ENCODE data around the gene CCDC197. TPM values are rescaled to one million over a fixed set of nuclear protein-coding genes. Genes with fewer than 3 reads are reported as not detected.

Gene CCDC197
- total RNA-seq, 2 donors from 2014 or later = not detected

DNA sequence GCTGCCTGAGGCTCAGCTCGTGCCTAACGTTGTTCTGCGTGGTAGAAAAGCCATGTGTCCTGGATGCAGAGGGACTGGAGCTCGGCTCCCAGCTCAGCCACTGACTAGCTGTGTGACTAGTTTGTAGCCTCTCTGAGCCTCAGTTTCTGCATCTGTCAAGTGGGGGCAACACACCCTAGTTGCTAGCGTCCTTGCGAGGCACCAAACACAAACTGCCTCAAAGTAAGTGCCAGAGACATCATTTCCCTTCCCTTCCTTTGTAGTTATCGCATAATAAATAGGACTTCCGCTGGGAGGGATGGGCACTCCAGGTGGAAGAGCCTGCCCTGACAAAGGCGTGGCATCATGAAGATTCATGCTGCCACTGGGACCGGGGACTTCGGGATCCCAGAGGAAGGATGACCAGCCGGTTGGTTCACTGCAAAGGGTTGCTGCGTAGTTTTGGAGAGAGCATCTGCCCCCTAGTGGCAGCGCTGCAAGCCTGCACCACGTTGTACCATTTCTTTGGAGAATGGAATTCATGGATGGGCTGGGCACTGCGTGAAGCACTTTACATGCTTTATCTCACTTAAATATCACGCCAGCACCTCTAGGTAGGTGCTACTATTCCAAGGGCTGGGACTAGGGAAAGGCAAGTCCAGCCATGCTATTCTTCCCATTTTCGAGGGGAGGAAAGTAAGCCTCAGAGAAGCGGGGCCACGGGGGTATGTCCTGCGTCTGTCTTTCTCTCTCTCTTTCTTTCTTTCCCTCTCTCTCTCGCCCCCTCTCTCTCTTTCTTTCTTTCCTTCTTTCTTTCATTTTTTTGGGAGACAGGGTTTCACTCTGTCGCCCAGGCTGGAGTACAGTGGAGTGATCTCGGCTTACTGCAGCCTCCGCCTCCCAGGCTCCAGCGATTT is 4.6 kb downstream of the CCDC197 start:
- Histone ChIP-seq H3K27me3 (ENCODE audit: control insufficient read depth, insufficient read depth, low read length, poor library complexity, severe bottlenecking) (peaks cover 7% of the 10 kb centered on the region), H3K9me3 (ENCODE audit: control insufficient read depth, low read length) (no peaks in the 10 kb centered on the region), H3K9ac (ENCODE audit: extremely low read depth, low read length, poor library complexity, severe bottlenecking) (no peak overlapping the region), H3K36me3 (ENCODE audit: control insufficient read depth, insufficient read depth, low read length) (no peaks in the 10 kb centered on the region), H3K4me3 (ENCODE audit: low read length) (no peak overlapping the region), H3K4me1 (ENCODE audit: control insufficient read depth, insufficient read depth, low read length) (no peaks in the 10 kb centered on the region), H3K27ac (ENCODE audit: low read depth, low read length) (no peak overlapping the region)
- H3K4me3 Mint-ChIP-seq = no peak overlapping the region
- WGBS, 2 experiments (ENCODE audit: insufficient coverage in 1 of 2, insufficient read length in 1 of 2) = 53 to 65% methylated on average over 20 to 26 of the region's 26 CpGs
- TF ChIP-seq, protein P1, sequence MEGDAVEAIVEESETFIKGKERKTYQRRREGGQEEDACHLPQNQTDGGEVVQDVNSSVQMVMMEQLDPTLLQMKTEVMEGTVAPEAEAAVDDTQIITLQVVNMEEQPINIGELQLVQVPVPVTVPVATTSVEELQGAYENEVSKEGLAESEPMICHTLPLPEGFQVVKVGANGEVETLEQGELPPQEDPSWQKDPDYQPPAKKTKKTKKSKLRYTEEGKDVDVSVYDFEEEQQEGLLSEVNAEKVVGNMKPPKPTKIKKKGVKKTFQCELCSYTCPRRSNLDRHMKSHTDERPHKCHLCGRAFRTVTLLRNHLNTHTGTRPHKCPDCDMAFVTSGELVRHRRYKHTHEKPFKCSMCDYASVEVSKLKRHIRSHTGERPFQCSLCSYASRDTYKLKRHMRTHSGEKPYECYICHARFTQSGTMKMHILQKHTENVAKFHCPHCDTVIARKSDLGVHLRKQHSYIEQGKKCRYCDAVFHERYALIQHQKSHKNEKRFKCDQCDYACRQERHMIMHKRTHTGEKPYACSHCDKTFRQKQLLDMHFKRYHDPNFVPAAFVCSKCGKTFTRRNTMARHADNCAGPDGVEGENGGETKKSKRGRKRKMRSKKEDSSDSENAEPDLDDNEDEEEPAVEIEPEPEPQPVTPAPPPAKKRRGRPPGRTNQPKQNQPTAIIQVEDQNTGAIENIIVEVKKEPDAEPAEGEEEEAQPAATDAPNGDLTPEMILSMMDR (conservative IDR thresholded peaks at IDR 0.05) = peak; percentile 98
- H3K9me3 Mint-ChIP-seq = no peaks in the 10 kb centered on the region
- no peaks in the 10 kb centered on the region for H3K36me3 Mint-ChIP-seq (ENCODE audit: low read depth)
- peak; percentile 87 for DNase-seq
- peaks cover 21% of the 10 kb centered on the region for H3K27me3 Mint-ChIP-seq (ENCODE audit: insufficient read depth)
- peaks cover 4% of the 10 kb centered on the region for H3K4me1 Mint-ChIP-seq
- no peak overlapping the region for H3K27ac Mint-ChIP-seq

DNA sequence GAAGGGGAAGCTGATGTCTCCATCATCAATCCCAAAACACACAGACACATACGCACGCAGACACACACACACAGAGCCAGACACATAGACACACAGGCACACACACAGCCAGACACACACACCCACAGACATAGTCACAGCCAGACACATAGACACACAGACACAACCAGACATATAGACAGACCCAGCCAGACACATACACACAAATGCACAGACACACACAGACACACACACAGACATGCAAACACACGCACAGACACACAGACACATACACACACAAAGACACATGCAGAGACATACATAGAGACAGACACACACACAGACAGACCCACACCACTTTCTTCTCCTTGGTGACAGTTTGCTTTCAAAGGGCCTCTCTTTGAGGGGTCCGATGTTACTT is 6.3 kb downstream of the CCDC197 start:
- H3K4me3 ChIP-seq (ENCODE audit: low read length) = no peak overlapping the region
- peaks cover 21% of the 10 kb centered on the region for H3K27me3 Mint-ChIP-seq (ENCODE audit: insufficient read depth)
- H3K4me1 ChIP-seq (ENCODE audit: control insufficient read depth, insufficient read depth, low read length) = no peaks in the 10 kb centered on the region
- H3K36me3 ChIP-seq (ENCODE audit: control insufficient read depth, insufficient read depth, low read length) = no peaks in the 10 kb centered on the region
- H3K9me3 ChIP-seq (ENCODE audit: control insufficient read depth, low read length) = no peaks in the 10 kb centered on the region
- no peak overlapping the region for H3K27ac Mint-ChIP-seq
- TF ChIP-seq, protein P1 (conservative IDR thresholded peaks at IDR 0.05) = no peak
- H3K27me3 ChIP-seq (ENCODE audit: control insufficient read depth, insufficient read depth, low read length, poor library complexity, severe bottlenecking) = peaks cover 7% of the 10 kb centered on the region
- no peak overlapping the region for H3K4me3 Mint-ChIP-seq
- H3K9me3 Mint-ChIP-seq = no peaks in the 10 kb centered on the region
- no peaks in the 10 kb centered on the region for H3K36me3 Mint-ChIP-seq (ENCODE audit: low read depth)
- H3K27ac ChIP-seq (ENCODE audit: low read depth, low read length) = no peak overlapping the region
- no peak for DNase-seq
- no peak overlapping the region for H3K9ac ChIP-seq (ENCODE audit: extremely low read depth, low read length, poor library complexity, severe bottlenecking)
- WGBS, 2 experiments (ENCODE audit: insufficient coverage in 1 of 2, insufficient read length in 1 of 2) = 95 to 100% methylated on average over 1 to 3 of the region's 4 CpGs
- H3K4me1 Mint-ChIP-seq = peaks cover 4% of the 10 kb centered on the region

DNA sequence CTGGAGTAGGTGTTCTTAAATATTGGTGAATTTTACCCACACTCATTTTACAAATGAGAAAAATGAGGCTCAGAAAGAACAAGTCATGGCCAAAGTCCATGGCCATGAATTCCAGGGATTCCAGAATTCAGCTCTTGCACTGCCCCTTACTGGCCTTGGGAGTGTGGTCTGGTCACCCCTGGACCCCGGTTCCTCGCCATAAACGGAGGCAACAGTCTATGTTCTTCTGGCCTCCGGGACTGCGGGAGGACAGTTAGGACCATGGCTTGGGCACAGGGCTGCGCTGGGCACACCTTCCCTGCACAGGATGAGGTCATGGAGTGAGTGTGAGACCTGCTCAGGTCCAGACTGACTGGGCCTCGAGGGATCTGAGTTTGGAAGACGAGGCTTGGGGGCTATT is 6.9 kb downstream of the CCDC197 start:
- Mint-ChIP-seq H3K36me3 (ENCODE audit: low read depth) (no peaks in the 10 kb centered on the region), H3K4me3 (no peak overlapping the region), H3K9me3 (no peaks in the 10 kb centered on the region), H3K4me1 (peaks cover 4% of the 10 kb centered on the region), H3K27me3 (ENCODE audit: insufficient read depth) (peaks cover 21% of the 10 kb centered on the region), H3K27ac (no peak overlapping the region)
- H3K9ac ChIP-seq (ENCODE audit: extremely low read depth, low read length, poor library complexity, severe bottlenecking) = no peak overlapping the region
- WGBS, 2 experiments (ENCODE audit: insufficient coverage in 1 of 2, insufficient read length in 1 of 2) = 95 to 96% methylated on average over 3 to 8 of the region's 8 CpGs
- TF ChIP-seq, protein P1 (conservative IDR thresholded peaks at IDR 0.05) = no peak
- no peaks in the 10 kb centered on the region for H3K36me3 ChIP-seq (ENCODE audit: control insufficient read depth, insufficient read depth, low read length)
- no peaks in the 10 kb centered on the region for H3K4me1 ChIP-seq (ENCODE audit: control insufficient read depth, insufficient read depth, low read length)
- peaks cover 7% of the 10 kb centered on the region for H3K27me3 ChIP-seq (ENCODE audit: control insufficient read depth, insufficient read depth, low read length, poor library complexity, severe bottlenecking)
- H3K4me3 ChIP-seq (ENCODE audit: low read length) = no peak overlapping the region
- H3K9me3 ChIP-seq (ENCODE audit: control insufficient read depth, low read length) = no peaks in the 10 kb centered on the region
- DNase-seq = no peak
- no peak overlapping the region for H3K27ac ChIP-seq (ENCODE audit: low read depth, low read length)
